Upper lobe of left lung (tissue), 4 donors: ENCODE results near the gene LINGO1.

Experiments
- CTCF ChIP-seq, 6 experiments: fragments of 450-650 bp in 4 of 6; fragments of 200-600 bp in 2 of 6; sonication (generic) in 2 of 6; IDR thresholded peaks; one replicate each; pipeline ENCODE4 v1.5.1; 2016 to 2019; ENCODE audit warnings: antibody characterized with exemption in 6 of 6
- POLR2A ChIP-seq, 4 donors: fragments of 450-650 bp; IDR thresholded peaks; one replicate each; pipeline ENCODE4 v1.5.1; 2016 to 2017; ENCODE audit warnings: antibody characterized with exemption in 4 of 4, mild to moderate bottlenecking in 2 of 4

- TF ChIP-seq CTCF (IDR thresholded peaks at IDR 0.05) (no peak), POLR2A (IDR thresholded peaks at IDR 0.05) (no peak)
Measured at GRCh38 chr15:77658304-77658703, 25.6 kb upstream of the LINGO1 start.
